Activated CD8-positive, alpha-beta T cell treated with anti-CD3 and anti-CD28 coated beads, Interleukin-2, amount 10 ng/mL, durations not matched to agents 7 days and 5 days (primary cell): ENCODE measurements around the gene TMEM176B. TPM values are rescaled to one million over a fixed set of nuclear protein-coding genes. Genes with fewer than 3 reads are reported as not detected.
A peak's percentile ranks its signal among the peaks of the same experiment; 100 is the strongest.

ENCODE experiments used
- ATAC-seq: fragments of 150-1000 bp; cut with Tn5 transposase; one replicate; pipeline ENCODE4 v1.10.0; 2021; ENCODE audit warnings: moderate library complexity
- CTCF ChIA-PET: fragments of 350-600 bp; sonication (Branson Sonifier 250); formaldehyde crosslinking; loops from one replicate; lab custom pipeline; 2021; ENCODE audit warnings: antibody characterized with exemption; lab: Charles Lee
- POLR2A ChIA-PET: fragments of 350-600 bp; sonication (Branson Sonifier 250); formaldehyde crosslinking; loops from one replicate; lab custom pipeline; 2021; ENCODE audit warnings: antibody characterized with exemption; lab: Charles Lee
- DNase-seq: peaks from one replicate; pipeline ENCODE4 v3.0.0-alpha.2; 2020
- H3K27ac Mint-ChIP-seq: one replicate; pipeline ENCODE4 v1.8.0; 2021; ENCODE audit warnings: mild to moderate bottlenecking, mixed read lengths
- H3K27me3 Mint-ChIP-seq: one replicate; pipeline ENCODE4 v1.8.0; 2021; ENCODE audit warnings: low read depth, mixed read lengths
- H3K36me3 Mint-ChIP-seq: one replicate; pipeline ENCODE4 v1.8.0; 2021; ENCODE audit warnings: low read depth, mixed read lengths
- H3K4me1 Mint-ChIP-seq: one replicate; pipeline ENCODE4 v1.8.0; 2021; ENCODE audit warnings: low read depth, mixed read lengths
- H3K4me3 Mint-ChIP-seq: one replicate; pipeline ENCODE4 v1.8.0; 2021; ENCODE audit warnings: mild to moderate bottlenecking, mixed read lengths
- H3K9me3 Mint-ChIP-seq: one replicate; pipeline ENCODE4 v1.8.0; 2022; ENCODE audit warnings: mixed read lengths; ENCODE audit not compliant: insufficient read depth
- total RNA-seq, 2 experiments: library from RNA; stranded (reverse); gene quantifications; one replicate each; pipeline ENCODE4 v1.2.3, GENCODE V29; 2021

TMEM176B gene
- total RNA-seq, 2 experiments from 2014 or later, result not detected

DNA sequence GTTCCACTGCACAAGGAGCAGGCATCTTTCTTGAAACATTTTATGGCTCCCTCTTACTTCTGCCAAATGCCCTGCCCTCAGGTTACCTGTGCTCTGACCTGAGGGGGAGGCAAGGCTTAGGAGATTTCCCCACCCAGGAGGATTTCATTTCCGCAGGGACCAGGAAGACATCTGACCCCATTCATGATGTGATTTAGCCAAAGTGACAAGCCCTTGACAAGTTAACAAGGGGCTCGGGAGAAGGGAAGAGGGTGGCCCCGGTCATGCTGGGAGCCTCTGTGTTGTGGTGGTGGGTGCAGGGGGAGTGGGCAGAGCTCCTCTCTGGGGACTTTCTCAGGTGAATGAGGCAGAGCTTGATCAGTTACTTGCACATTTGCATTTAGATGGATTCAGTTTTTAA, 44.0 kb downstream of the TMEM176B start:
- no peaks in the 10 kb centered on the region for H3K27me3 Mint-ChIP-seq
- H3K9me3 Mint-ChIP-seq, result peaks cover under 1% of the 10 kb centered on the region
- peak overlapping the region; percentile 90 for H3K27ac Mint-ChIP-seq

DNA sequence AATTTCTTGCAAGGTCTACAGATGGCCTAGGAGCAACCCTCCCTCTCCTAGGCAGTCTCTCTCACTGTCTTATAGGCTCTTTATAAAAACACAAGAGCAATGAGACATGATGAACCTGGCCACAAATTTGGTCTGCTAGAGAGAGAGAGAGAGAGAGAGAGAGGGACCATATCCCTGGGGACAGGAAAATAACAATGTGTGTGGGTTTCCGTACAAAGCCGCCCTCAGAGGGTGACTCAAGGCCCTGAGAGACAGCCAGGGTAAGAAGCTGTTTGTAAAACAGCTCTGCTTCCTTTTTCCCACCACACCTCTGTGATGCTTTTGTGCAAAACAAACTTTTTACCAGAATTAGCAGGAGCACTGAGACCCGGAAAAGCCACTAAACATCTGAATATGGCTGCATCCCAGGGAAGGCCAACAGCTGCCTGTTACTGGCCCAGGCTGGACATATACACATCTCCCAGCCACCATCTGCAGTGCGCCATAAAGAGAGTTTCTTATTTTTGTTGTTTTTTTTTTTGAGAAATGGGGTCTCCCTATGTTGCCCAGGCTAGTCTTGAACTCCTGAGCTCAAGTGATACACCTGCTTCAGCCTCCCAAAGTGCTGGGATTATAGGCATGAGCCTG, 44.6 kb downstream of the TMEM176B start:
- H3K36me3 Mint-ChIP-seq, result peaks cover 3% of the 10 kb centered on the region

More for the DNA sequence above, 44.0 kb downstream of the TMEM176B start:
- H3K4me3 Mint-ChIP-seq, result peak overlapping the region; percentile 67
- peaks cover 52% of the 10 kb centered on the region for H3K4me1 Mint-ChIP-seq
- no peak for ATAC-seq
- no peak for DNase-seq
- ChIA-PET POLR2A (interaction anchor here (0.6 to 2.6 kb wide), 30 partner anchors 9 to 588 kb away, joined by 3 to 38 read pairs (median 6); partner anchors contain the start of genes GIMAP1, GIMAP2, GIMAP4 and GIMAP5), CTCF (interaction anchor here (0.7 to 5.0 kb wide), 29 partner anchors 12 to 399 kb away, joined by 3 to 85 read pairs (median 5); partner anchors contain the start of genes GIMAP1, GIMAP2, GIMAP4 and GIMAP6)
- H3K36me3 Mint-ChIP-seq, result peaks cover 2% of the 10 kb centered on the region

DNA sequence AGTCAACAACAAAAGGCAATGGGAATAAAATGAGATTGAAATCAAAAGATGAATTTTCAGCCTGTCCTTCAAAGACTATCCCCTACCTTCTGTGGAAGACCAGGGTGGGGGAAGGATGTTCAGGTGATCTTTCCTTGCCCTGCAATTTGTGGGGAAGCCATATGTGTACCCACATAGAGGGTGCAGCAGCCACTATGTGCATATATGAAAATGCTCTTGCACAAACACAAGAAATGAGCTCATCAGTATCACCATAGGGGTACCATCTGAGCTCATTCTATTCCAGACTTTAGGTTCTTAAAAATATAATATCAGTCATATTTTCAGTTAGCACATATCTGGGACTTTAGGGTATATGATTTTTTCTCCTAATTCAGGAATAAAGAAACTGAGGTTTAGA, 45.2 kb downstream of the TMEM176B start:
- peaks cover 5% of the 10 kb centered on the region for H3K36me3 Mint-ChIP-seq
- peak overlapping the region; percentile 67 for H3K4me3 Mint-ChIP-seq
- H3K9me3 Mint-ChIP-seq, result no peaks in the 10 kb centered on the region
- no peaks in the 10 kb centered on the region for H3K27me3 Mint-ChIP-seq
- ChIA-PET POLR2A (interaction anchor here (1.0 to 2.6 kb wide), 28 partner anchors 8 to 308 kb away, joined by 3 to 38 read pairs (median 6); partner anchors contain the start of genes GIMAP1, GIMAP2, GIMAP4 and GIMAP5), CTCF (interaction anchor here (0.6 to 5.0 kb wide), 37 partner anchors 12 to 397 kb away, joined by 3 to 85 read pairs (median 4); partner anchors contain the start of genes ABCB8, GIMAP1, GIMAP2 and GIMAP4)
- ATAC-seq (peak; percentile 42), DNase-seq (peak; percentile 37)
- H3K27ac Mint-ChIP-seq, result peak overlapping the region; percentile 90
- peaks cover 62% of the 10 kb centered on the region for H3K4me1 Mint-ChIP-seq

More for the DNA sequence above, 44.6 kb downstream of the TMEM176B start:
- peak; percentile 88 for DNase-seq
- no peaks in the 10 kb centered on the region for H3K27me3 Mint-ChIP-seq
- H3K4me1 Mint-ChIP-seq, result peaks cover 56% of the 10 kb centered on the region
- H3K27ac Mint-ChIP-seq, result peak overlapping the region; percentile 90
- H3K4me3 Mint-ChIP-seq, result peak overlapping the region; percentile 67
- CTCF ChIA-PET, result interaction anchor here (0.6 to 5.0 kb wide), 40 partner anchors 12 to 398 kb away, joined by 3 to 85 read pairs (median 4); partner anchors contain the start of genes GIMAP1, GIMAP2, GIMAP4 and GIMAP6
- ATAC-seq, result peak; percentile 88
- no peaks in the 10 kb centered on the region for H3K9me3 Mint-ChIP-seq
- POLR2A ChIA-PET, result interaction anchor here (0.6 to 2.6 kb wide), 32 partner anchors 9 to 587 kb away, joined by 3 to 38 read pairs (median 6); partner anchors contain the start of genes GIMAP1, GIMAP2, GIMAP4 and GIMAP5

DNA sequence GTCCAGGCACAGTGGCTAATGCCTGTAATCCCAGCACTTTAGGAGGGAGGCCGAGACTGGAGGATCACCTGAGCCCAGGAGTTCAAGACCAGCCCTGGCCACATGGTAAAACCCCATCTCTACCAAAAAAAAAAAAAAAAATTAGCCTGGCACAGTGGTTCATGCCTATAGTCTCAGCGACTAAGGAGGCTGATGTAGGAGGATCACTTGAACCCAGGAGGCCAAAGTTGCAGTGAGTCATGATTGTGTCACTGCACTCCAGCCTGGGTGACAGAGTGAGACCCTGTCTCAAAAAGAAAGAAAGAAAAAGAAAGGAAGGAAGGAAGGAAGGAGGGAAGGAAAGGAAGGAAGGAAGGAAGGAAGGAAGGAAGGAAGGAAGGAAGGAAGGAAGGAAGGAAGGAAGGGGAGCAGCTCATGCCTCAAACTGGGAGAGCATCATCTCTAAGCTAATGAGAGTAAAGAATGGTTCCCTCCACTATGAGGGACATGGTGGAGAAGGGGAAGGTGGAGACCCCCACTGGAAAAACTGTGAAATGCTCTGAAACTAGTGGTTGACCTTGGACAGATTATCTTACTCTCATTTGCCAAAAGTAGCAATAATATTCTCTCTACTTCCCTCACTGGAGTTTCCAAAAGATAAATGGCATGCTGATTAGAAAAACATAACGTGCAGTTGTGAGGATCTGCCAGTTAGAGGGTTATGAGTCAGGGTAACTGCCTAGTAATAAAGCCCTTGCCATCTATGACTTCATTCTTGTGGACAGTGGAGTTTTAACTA, 46.1 kb downstream of the TMEM176B start:
- peaks cover 5% of the 10 kb centered on the region for H3K36me3 Mint-ChIP-seq
- peak overlapping the region; percentile 86 for H3K27ac Mint-ChIP-seq
- no peaks in the 10 kb centered on the region for H3K9me3 Mint-ChIP-seq
- ATAC-seq, result peak; percentile 21
- peak overlapping the region; percentile 40 for H3K4me3 Mint-ChIP-seq
- peaks cover 70% of the 10 kb centered on the region for H3K4me1 Mint-ChIP-seq
- CTCF ChIA-PET, result interaction anchor here (0.6 to 5.0 kb wide), 9 partner anchors 11 to 304 kb away, joined by 3 to 85 read pairs (median 4); partner anchors contain the start of genes GIMAP5 and GIMAP8
- peak; percentile 50 for DNase-seq
- no peaks in the 10 kb centered on the region for H3K27me3 Mint-ChIP-seq
- POLR2A ChIA-PET, result interaction anchor here (1.5 to 2.5 kb wide), 5 partner anchors 9 to 272 kb away, joined by 3 to 15 read pairs (median 6); partner anchors contain the start of gene GIMAP1

DNA sequence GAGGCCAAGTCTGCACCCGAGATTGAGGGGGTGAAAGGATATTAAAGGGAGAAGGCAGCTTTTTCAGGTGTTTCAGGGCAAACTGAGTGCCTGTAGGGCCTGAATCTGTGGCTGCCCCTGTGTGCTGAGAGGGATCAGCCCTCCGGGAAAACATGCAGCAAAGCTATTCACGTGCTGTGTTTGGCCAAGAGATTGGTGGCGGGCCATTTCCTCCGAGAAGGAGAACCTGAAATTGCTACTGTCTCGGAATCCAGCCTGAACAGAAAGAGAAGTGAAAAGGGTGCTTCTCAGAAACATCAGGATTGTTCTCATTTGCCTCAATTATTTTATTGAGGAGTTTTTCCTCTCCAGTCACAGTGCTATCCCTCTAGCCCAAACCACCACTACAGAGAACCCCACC, 46.9 kb downstream of the TMEM176B start:
- DNase-seq (no peak), ATAC-seq (no peak)
- peaks cover 78% of the 10 kb centered on the region for H3K4me1 Mint-ChIP-seq
- ChIA-PET CTCF (interaction anchor here (0.9 to 5.0 kb wide), 4 partner anchors 10 to 249 kb away, joined by 3 to 47 read pairs (median 6); partner anchors contain the start of gene GIMAP5), POLR2A (interaction anchor here (0.8 kb wide), 1 partner anchor 11 kb away, joined by 3 read pairs; no protein-coding TSS in a partner anchor)
- H3K36me3 Mint-ChIP-seq, result peaks cover 5% of the 10 kb centered on the region
- no peaks in the 10 kb centered on the region for H3K27me3 Mint-ChIP-seq
- H3K4me3 Mint-ChIP-seq, result no peak overlapping the region
- no peaks in the 10 kb centered on the region for H3K9me3 Mint-ChIP-seq
- peak overlapping the region; percentile 31 for H3K27ac Mint-ChIP-seq

DNA sequence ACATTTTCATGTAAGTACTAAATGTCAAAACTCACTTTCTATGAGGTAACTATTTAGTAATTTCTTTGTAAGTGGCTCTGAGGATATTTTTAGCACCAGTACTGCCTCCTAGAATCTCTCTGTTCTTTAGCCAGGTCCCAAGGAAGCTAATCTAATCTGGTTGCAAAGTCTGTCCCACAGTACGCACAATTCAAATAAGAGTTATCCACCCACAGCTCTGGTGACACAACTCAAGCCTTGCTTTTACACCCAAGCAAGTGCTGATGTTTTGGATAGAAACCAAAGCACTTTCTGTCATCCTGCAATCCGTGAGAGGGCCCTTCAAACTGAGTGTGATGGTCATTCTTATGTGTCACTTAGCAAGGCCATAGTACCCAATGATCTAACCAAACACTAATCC, 48.5 kb downstream of the TMEM176B start:
- POLR2A ChIA-PET, result interaction anchor here (0.7 to 4.2 kb wide), 3 partner anchors 11 to 300 kb away, joined by 3 to 14 read pairs (median 5); partner anchors contain the start of gene GIMAP5
- CTCF ChIA-PET, result no interaction called here
- no peak for DNase-seq

DNA sequence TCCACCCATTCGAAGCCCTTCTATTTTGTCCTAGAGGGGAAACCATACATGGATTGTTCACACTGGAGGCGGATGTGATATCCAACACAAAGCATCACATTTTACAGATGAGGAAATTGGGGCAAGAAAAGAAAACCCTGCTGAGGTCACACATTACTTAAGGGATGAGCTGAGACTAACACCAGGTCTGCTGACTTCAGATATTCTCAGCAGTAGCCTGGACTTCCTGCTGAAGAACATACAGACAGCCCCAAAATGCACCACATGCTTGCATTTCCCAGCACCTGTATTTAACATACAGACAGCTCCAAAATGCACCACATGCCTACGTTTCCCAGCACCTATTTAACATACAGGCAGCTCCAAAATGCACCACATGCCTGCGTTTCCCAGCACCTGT, 51.8 kb downstream of the TMEM176B start:
- ChIA-PET POLR2A (interaction anchor here (1.1 to 4.2 kb wide), 3 partner anchors 10 to 300 kb away, joined by 3 to 14 read pairs (median 5); partner anchors contain the start of gene GIMAP5), CTCF (no interaction called here)
- DNase-seq (no peak), ATAC-seq (no peak)
- Mint-ChIP-seq H3K9me3 (no peaks in the 10 kb centered on the region), H3K27ac (peak overlapping the region; percentile 35), H3K36me3 (peaks cover 44% of the 10 kb centered on the region), H3K27me3 (no peaks in the 10 kb centered on the region), H3K4me1 (peaks cover 86% of the 10 kb centered on the region), H3K4me3 (no peak overlapping the region)

More for the DNA sequence above, 48.5 kb downstream of the TMEM176B start:
- H3K4me1 Mint-ChIP-seq, result peaks cover 86% of the 10 kb centered on the region
- ATAC-seq, result no peak
- H3K9me3 Mint-ChIP-seq, result no peaks in the 10 kb centered on the region
- H3K36me3 Mint-ChIP-seq, result peaks cover 14% of the 10 kb centered on the region
- no peak overlapping the region for H3K27ac Mint-ChIP-seq
- no peak overlapping the region for H3K4me3 Mint-ChIP-seq
- no peaks in the 10 kb centered on the region for H3K27me3 Mint-ChIP-seq

DNA sequence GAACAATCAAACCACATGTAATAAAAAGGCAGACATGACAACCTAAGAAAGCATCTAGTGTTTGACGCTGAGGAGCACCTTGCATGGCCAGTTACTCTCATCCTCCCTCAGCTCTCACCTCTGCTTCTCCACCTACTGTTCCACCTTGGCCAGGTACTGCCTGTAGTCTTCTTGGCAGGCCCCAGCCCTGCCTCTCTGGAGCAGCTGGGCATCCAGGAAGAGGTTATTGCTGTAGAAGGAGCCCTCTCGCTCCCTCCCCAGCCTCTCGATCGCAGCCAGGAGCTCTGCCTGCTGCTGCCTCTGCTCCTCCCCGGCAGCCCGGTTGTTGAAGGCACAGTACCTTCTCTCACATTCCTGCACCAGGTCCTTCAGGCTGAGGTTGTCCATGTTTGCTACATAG, 53.2 kb downstream of the TMEM176B start:
- POLR2A ChIA-PET, result interaction anchor here (0.7 to 2.0 kb wide), 7 partner anchors 8 to 296 kb away, joined by 3 to 13 read pairs (median 4); partner anchors contain the start of genes GIMAP2, GIMAP5 and GIMAP7
- H3K9me3 Mint-ChIP-seq, result no peaks in the 10 kb centered on the region
- H3K4me3 Mint-ChIP-seq, result peak overlapping the region; percentile 8
- ATAC-seq (no peak), DNase-seq (no peak)
- H3K27me3 Mint-ChIP-seq, result no peaks in the 10 kb centered on the region
- peaks cover 91% of the 10 kb centered on the region for H3K4me1 Mint-ChIP-seq
- CTCF ChIA-PET, result interaction anchor here (0.9 to 1.8 kb wide), 3 partner anchors 10 to 298 kb away, joined by 4 to 5 read pairs (median 4); partner anchors contain the start of gene GIMAP5
- peak overlapping the region; percentile 59 for H3K27ac Mint-ChIP-seq
- H3K36me3 Mint-ChIP-seq, result peaks cover 58% of the 10 kb centered on the region

DNA sequence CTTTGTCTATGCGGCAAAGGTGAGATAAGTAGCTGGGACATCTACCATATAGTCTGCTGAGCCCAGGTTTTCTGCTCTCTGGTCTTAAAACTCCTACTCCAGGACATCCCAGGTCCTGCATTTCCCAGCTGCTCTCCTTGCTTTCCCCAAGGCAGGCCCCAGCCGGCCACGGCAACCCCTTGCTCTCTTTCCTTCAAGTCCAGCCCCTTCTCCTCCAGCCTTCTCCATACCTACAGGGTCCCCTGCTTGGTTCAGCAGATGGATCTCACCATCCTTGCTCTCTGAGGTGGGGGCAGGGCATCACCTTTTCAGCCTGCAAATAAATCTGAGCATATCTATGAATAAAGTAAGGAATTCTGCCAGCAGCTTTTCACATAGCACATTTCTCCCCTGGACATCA, 54.3 kb downstream of the TMEM176B start:
- Mint-ChIP-seq H3K4me1 (peaks cover 97% of the 10 kb centered on the region), H3K36me3 (peaks cover 69% of the 10 kb centered on the region)
- CTCF ChIA-PET, result interaction anchor here (1.6 to 6.1 kb wide), 3 partner anchors 9 to 297 kb away, joined by 3 to 47 read pairs (median 12); no protein-coding TSS in a partner anchor

DNA sequence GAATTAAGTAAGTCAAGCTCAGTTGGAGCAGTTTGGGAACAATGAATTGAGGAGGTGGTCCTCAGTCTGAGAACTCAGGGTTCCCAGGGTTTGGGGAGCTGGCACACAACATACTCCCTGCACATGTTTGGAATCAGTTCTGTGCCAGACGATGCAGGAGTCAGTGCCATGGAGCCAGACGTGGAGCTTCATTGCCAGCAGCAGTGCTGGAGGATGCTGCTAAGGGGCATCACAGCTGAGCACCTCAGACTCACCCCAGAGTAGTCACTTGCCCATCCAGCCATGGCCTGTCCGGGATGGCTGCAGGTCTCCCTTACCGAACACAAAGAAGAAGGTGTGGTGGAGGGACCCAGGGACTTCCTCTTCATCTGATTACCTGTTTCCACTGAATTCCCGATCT, 55.1 kb downstream of the TMEM176B start:
- Mint-ChIP-seq H3K27ac (peak overlapping the region; percentile 82), H3K27me3 (no peaks in the 10 kb centered on the region), H3K36me3 (peaks cover 73% of the 10 kb centered on the region), H3K4me3 (peak overlapping the region; percentile 63), H3K9me3 (no peaks in the 10 kb centered on the region), H3K4me1 (peaks cover 97% of the 10 kb centered on the region)
- ATAC-seq, result no peak
- no peak for DNase-seq
- ChIA-PET POLR2A (interaction anchor here (0.7 to 1.6 kb wide), 6 partner anchors 10 to 294 kb away, joined by 3 to 7 read pairs (median 3); partner anchors contain the start of gene GIMAP6), CTCF (interaction anchor here (1.0 to 6.1 kb wide), 4 partner anchors 10 to 296 kb away, joined by 3 to 47 read pairs (median 8); partner anchors contain the start of gene GIMAP1)

More for the DNA sequence above, 54.3 kb downstream of the TMEM176B start:
- Mint-ChIP-seq H3K9me3 (no peaks in the 10 kb centered on the region), H3K4me3 (no peak overlapping the region), H3K27me3 (no peaks in the 10 kb centered on the region), H3K27ac (peak overlapping the region; percentile 71)
- no peak for ATAC-seq
- POLR2A ChIA-PET, result interaction anchor here (1.0 to 2.0 kb wide), 4 partner anchors 8 to 297 kb away, joined by 3 to 13 read pairs (median 5); partner anchors contain the start of gene GIMAP5
- no peak for DNase-seq
